Activated CD8-positive, alpha-beta memory T cell treated with anti-CD3 and anti-CD28 coated beads, Interleukin-2, amount 50 U/mL, for 4 hours (primary cell): Measurements from ENCODE around the gene TGFB2.

Experiments used
- DNase-seq: peaks from one replicate; pipeline ENCODE4 v3.0.0-alpha.2; 2020

TGFB2 gene

DNA sequence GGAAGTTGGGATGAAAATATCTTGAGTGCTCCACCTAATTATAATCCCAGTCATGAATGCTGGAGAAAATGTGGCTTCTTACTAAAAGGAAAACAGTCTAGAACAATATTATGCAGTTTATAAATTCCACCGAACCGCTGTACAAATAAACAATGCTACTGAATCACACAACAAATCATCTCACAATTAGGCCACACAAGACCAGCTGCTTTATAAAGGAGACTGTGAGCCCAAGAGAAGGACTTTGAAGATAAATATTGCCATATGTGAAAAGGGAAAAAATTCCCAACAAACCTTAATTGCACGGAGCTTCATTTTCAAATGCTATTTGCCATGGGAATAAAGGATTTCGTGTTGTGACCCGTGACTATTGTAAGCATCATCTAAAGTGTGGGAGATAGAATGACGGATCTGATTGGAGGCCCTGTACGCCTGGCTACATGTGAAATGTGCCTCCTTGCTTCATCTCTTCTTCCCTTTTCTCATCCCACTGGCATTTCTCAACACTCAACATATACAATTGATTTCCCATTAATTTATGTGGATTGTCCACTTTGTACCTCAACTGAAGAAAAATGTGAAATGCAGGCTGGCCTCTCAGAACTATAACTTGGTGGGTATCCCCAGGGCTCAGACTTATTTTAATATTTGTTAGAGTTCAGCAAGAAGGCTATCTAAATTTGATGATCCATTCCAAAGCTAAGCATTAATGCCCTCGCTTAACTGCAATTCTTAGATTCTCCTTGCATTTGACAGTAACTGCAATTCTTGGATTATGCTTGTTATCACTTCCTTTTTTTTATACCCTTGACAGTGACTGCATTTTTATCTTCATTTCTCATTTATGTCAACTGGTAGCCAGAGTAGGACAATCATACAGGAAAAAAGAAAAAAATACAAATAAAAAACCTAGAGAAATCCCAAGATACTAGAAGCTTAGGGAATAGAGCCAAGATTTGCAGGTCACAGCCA is 122.3 kb downstream of the TGFB2 start:
- no peak for DNase-seq

DNA sequence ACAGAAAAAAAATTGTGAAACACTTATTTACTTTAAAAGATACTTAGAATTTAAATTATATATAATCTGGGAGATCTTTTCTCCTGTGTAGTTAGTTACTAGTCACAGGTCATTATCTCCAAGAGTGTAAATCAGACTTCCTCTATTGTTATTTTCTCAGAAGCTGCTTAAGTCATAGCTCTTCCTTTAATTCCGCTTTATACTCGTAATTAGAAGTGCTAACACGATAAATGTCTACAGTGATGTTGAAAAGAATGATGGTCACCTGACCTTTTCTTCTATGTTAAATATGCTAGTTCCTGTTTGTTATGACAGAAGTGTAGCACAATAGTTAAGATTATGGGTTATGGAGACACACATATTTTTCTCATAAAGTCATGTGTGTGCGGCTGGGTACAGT is 123.6 kb downstream of the TGFB2 start:
- DNase-seq: no peak

DNA sequence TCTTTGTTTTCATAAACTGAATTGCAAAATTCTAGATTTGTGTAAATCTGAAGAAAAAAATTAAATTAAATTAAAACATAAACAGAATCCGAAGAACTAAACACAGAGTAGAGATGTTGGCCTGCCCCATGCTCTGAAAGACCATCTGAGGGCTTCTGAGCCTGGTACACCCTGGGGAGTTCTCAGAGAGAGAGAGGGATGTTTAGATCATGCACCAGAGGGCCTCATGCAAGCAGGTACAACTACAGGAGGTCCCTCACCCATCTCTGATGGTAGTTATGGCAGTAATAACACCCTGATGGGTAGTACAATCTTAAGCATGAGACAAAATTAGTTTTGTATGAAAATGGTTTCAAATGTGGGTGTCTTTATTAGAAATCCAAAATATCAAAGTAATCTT is 127.7 kb downstream of the TGFB2 start:
- DNase-seq: no peak

DNA sequence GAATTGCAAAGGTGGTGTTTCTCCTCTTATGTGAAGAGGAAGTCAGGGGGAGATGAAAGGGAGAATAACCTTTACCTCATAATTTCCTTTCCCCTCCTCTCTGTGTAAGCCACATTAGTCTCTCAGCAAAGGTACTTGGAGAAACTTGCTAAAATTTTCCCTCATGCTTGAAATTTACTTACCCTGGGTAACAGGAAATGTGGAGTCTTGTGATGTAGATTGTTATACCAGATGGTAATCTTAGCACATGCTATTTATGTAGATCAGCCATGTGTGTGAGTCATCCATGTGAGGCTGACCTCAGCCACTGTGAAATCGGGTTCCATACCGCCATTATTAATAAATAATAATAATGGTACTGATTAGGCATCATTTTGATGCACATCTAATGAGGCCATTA is 128.4 kb downstream of the TGFB2 start:
- DNase-seq: no peak

DNA sequence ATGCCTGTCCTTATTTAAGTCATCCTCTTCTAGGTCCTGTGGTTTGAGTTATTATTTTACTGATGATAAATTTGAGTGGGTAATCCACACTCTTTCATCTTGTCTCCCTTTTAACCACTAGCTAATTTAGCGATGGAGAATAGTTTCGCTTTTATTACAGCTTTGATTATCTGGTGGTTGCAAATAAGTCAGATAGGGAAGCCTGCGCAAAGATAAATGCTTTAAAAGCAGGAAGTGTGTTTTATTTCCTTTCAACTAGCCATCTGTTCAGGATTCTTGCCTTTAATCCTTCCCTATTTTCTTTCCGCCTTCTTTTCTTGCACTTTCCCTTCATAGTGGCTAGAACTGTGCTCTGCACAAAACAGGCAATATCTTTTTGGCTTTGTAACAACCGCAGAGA is 129.0 kb downstream of the TGFB2 start:
- DNase-seq: no peak

DNA sequence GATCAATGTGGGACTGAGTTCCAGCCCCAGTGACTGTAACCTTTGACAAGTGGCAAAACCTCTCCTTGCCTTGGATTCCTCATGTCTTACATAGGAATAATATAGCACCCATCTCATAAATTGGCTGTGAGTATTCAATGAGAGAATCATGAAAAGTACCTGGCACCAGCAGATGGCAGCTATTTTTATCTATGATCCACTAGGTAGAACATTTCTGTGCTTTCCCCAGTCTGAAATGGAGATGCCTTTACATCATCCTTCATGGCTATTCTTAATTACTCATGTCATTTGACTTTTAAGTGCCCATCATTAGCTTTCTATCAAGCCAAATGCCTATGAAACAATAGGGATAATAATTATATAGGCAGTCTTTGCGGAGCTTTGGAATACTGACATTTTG is 130.1 kb downstream of the TGFB2 start:
- DNase-seq: no peak

DNA sequence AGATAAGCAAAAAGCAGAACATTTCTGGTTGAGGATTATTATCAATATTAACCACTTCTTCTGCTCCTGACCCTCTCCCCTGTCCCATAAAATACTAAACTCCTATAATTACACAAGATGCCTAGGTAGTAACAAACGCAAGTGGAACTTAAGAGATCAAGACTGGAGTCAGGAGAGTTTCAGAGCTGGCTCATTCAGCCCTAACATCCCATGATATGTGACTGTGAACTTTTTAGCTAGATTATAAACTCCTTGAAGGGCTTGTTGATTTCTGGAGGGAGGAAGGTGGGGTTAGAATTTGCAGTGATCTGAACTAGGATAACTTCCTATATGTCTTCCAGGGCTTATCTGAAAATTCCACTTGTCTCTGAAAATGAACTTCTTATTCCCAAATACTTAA is 130.6 kb downstream of the TGFB2 start:
- no peak for DNase-seq

DNA sequence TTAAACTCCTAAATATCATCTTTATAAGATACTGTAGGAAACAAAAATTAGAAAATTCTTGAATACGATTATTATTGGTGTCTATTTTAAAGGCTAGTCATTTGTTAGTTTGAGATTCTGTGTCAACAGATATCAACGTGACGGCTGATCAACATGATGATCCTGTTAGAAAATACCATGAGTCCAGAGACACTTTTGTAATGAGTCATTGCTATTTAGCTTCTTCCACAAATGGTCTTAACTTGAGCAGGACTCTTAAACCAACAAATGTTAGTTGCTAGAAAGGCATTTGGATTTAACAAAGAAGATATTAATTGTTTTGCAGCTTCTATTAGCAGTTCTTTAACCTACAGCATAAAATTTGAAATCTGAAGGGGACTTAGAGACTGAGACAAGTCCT is 131.2 kb downstream of the TGFB2 start:
- DNase-seq: no peak

DNA sequence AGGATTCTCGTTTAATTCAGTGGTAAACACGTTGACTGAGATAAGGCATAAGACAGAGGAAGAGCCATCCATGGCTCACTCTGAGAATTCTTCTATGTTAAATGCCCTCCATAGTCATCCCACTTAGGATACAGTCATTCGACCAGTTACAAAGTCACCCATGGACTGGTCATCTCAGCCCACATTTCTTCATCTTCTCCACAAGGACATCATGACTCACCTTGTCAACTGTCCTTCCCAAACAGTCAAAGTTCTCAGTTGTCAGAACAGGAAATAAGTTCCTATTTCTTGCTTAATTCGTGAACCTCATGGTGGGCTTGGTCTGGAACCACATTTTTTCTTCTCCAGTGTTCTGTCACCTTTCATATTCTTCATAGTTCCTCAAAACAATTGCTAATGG is 133.2 kb downstream of the TGFB2 start:
- DNase-seq: no peak

DNA sequence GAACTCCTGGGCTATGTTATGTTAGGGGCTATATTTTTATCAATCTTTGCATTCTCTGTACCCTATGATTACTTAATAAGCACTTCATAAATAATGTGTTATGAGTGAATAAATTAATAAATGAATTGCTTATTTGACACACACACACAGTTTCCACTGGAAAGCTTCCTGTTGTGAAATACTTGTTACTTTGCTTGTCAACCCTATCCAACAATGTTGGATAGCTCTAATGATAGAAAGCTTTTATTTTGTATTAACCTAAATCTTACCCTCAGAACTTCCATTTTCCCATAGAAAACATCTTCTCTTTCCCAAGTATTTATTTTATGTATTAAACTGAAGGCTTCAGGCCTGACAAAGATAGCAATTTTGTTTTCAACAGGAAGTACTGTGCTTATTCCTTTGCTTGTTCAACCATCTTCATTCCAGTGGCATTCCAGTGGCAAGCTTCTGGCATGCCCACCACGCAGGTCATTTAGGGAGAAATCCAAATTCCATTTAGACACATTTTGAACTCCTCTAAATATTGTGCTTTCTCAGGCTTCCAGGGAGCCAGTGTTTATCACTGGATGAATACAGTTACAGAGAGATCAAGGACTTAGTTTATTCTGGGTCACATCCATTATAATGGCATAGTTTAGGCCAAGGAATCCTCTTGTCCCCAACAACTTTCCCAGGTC is 134.4 kb downstream of the TGFB2 start:
- DNase-seq: no peak

DNA sequence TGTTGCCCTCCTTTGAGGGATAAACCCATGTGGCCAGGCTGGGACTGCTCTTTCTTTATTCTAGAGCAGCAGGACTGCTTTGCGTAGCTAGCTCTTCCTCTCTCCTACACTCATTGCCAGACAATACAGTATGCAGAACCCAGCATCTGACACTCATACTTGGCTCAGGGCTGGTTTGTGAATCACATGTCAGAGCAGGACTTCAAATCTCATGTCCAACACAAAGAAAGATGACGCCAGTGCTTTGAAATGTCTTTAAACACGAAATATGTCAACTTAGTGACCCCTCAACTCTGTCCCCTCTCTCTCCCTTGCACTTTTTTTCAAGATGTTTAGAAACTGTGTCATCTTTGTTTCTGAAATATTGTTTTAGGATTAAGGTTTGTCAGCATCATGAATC is 135.0 kb downstream of the TGFB2 start:
- no peak for DNase-seq

DNA sequence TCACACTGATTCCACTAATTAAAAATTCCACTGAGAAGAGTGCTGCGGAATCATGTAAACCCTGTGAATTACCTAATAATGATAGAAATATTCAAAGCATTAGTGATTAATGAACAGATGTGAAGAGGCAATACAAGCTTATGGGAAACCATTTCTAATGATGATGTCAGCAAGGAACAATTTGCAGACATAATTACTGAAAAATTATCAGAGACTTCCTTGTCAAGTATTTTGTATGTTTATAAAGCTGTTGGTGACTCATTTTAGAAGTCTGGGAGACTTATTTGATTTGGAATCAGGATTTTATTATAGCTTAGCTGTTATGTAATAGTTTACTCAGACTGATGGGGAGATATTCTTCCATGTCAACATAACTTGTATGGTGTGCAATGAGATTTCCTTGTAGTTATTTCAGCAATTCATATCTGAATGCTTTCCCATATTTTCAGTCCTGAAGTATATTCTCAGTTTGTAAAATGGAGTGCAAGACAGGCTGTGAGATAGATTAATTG is 135.5 kb downstream of the TGFB2 start:
- DNase-seq: no peak

DNA sequence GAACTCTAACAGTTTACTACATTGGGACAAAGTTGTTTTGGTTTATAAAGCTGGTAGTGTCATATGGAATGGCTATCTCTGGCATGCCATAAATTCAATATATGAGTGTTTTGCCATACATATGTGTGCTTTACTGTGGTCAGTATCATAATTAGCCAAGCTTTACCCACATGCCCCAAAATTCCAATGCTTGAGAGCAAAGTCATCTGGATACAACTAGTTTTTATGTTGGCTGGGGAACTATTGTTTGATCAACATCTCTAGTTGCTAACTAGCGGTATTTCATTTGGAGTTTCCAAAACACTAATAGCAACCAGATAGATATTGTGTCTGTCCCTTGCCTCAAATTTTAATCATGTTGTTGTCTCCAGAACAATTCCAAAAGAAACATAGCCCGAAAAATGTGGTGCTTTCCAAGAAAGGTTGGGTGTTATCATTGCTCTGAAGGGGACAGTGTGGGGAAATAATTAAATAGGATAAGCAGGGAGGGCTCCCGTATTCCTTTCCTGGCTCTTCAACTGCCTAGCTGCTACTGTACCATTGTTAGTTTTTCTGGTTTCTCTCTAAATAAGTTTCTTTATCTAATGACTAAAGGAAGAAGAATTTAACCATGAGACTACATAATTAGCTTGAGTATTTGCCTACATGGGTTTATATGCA is 136.1 kb downstream of the TGFB2 start:
- no peak for DNase-seq

DNA sequence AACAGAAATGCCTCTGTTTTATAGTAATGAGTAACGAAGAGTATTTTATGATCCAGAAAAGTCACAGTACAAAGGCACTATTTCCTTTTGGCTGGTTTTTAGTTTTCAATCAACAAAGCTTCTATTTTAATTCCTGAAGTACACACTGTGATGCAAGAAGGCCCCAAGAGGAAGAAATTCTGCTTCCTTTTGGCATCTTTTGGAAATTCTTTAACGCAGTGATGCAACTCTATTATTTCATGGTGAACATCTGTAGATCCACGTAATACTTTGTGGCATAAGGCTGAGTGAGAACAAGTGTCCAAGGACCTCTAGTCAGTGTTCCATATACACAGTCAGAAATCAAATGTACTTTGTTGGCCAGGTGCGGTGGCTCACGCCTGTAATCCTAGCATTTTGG is 137.5 kb downstream of the TGFB2 start:
- no peak for DNase-seq

DNA sequence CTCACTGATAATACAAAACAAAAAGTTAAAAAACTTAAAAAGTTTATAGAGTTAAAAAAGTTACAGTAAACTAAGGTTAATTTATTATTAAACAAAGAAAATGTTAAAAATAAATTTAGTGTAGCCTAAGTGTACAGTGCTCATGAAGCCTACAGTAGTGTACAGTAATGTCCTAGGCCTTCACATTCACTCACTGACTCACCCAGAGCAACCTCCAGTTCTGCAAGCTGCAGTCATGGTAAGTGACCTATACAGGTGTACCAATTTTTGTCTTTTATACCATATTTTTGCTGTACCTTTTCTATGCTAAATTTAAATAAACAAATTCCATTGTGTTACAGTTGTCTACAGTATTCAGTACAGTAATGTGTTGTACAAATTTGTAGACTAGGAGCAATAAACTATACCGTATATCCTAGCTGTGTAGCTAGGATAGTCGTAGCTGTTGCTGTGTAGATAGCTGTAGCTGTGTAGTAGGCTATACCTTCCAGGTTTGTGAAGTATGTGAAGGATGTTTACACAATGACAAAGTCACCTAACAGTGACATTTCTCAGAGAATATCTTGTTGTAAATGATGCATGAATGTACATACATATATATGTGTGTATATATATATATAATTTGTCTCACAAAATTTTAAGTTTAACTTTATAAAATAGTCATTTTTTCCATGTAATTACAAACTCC is 140.2 kb downstream of the TGFB2 start:
- no peak for DNase-seq

DNA sequence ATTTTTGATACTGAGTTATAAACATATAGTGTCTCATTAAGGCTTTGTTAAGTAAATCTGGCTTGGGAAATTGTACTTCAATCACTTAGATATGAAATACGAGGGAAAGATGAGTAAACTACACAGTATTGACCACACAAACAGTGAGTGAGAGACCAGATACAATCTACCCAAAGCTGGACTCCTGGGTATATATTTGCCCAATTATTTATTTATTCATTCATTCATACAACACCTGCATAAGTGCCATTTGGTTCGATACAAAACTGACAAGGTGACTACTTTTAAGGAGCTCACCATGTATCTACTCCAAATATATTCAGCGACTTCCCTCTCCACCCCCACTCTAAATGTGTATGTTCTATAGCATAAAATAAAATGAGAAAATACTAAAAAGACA is 143.4 kb downstream of the TGFB2 start:
- DNase-seq: no peak

DNA sequence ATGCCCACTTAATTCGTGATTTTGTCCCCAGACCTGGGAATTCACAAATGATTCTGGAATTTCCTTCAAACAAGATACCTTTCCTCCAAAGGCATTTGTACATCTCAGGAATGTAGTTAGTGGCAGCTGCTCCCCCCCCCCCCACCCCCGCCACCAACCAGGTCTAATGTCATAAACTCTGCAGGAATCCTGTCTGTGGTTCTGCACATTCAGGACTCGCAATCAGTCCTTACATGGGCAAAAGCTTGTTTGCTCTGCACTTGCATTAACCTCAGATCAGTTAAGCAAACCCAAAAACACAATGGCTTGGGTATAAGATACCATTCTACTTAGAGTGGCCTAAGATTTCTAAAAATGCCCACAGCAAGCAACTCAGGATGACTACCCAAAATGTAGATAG is 143.8 kb downstream of the TGFB2 start:
- DNase-seq: no peak

DNA sequence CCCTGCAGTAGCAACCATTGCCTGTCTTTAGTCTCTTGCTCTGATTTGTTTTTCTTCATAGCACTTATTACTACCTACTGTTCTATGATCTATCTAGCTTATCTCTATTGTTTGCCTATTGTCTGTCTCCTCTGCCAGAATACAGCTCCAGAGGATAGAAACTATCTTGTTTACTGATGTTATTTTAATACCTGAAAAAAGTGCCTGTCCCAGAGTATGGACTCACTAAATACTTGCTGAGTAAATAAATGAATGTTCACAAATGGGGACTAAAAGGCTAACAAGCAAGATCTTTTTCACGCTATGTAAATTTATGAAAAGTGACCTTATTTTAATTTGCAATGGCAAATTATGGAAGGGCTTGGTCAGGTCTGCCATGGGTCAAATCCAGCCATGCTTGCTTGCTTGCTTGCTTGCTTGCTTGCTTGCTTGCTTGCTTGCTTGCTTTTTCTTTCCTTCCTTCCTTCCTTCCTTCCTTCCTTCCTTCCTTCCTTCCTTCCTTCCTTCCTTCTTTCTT is 145.3 kb downstream of the TGFB2 start:
- DNase-seq: no peak

DNA sequence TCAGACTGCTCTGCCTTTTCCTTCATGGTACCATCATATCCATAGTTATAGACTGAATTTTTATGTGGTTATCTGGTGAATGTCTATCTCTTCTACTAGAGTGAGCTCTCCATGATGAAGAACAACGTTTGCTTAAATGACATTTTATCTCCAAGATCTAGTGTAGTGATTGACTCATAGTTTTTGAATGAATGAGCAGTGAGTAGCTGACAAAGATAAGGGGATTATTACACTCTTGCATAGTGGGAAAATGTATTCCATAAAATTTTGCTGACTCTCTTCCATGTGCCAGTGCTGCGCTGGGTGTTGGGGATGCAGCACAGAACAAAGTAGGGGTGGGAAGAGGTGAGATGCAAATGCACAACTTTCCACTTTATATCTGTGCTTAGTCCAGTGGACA is 147.7 kb downstream of the TGFB2 start:
- DNase-seq: no peak

DNA sequence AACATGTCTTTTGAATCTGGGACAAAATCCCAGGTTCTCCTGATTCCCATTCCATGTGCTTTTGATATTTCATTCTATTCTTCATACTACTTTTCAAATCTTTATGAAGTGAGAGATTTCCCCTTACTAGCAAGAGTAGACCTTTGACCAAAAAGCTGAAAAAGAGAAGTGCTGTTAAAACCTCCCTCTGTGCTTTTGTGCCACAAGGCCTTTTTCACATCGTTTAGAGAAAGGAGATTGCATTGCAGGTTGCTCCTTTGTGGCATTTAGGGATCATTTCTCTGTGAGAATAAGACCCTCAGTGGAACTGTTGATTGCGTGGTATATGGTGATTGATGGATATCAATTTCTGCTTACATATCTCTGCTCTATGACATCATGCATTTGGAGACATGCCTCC is 148.8 kb downstream of the TGFB2 start:
- no peak for DNase-seq
